ENCODE results near the gene ITGAL.
"Not testable (repeated sequence)": the region's sequence is repeated elsewhere in the genome, so short reads cannot be mapped to it uniquely, and the experiment has no call there.

Gene ITGAL

GRCh38 chr16:30457743-30458560 lies 14.6 kb upstream of the ITGAL start:
- DNase-seq (ENCODE audit: low spot score), result no peak

DNA sequence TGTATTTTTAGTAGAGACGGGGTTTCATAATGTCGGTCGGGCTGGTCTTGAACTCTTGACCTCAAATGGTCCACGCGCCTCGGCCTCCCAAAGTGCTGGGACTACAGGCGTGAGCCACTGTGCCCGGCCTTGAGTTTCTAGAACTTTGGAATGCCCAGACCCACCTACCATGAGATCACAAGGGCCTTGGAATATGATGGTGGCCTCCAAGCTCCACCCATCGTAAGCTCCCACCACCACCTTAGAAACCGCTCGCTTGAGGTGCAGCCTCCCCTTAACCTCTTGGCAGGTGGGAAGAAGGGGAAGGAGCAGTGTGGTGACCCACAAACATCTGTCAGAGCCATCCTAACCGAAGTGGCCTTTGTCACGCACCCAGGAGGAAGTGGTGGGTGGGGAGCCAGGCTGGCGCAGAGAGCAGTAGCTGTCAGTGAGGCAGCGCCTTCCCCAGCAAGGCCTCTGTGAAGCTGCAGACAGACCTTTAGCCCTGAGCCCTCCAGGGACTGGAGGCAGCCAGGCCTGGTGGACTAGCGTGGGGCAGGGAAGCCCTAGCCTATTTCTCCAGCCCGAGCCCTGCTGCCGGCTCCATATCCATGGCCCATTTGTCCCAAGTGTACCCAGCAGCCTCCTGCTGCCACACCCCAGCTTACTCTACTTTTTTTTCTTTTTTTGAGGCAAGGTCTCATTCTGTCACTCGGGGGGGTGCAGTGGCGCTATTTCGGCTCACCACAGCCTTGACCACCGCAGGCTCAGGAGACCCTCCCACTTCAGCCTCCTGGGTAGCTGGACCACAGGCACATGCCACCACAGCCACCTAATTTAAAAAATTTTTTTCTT lies 13.8 kb upstream of the ITGAL start:
- no peak for DNase-seq (ENCODE audit: low spot score)

DNA sequence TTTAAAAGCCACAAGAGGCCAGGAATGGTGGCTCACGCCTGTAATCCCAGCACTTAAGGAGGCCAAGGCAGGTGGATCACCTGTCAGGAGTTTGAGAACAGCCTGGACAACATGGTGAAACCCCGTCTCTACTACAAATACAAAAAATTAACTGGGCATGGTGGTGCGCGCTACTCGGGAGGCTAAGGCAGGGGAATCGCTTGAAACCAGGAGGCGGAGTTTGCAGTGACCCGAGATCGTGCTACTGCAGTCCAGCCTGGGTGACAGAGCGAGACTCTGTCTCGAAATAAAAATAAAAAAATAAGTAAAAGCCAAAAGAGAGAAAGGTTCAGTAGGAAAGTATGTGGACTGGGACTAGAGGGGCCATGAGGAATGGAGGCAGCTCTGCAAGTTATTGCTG lies 13.1 kb upstream of the ITGAL start:
- no peak for DNase-seq (ENCODE audit: low spot score)

- DNase-seq (ENCODE audit: low spot score), result not testable (repeated sequence)
These were observed 11.1 kb upstream of the ITGAL start for GRCh38 chr16:30461426-30461825.

- DNase-seq (ENCODE audit: low spot score), result no peak
These were observed 8.5 kb upstream of the ITGAL start for GRCh38 chr16:30464078-30464477.

DNA sequence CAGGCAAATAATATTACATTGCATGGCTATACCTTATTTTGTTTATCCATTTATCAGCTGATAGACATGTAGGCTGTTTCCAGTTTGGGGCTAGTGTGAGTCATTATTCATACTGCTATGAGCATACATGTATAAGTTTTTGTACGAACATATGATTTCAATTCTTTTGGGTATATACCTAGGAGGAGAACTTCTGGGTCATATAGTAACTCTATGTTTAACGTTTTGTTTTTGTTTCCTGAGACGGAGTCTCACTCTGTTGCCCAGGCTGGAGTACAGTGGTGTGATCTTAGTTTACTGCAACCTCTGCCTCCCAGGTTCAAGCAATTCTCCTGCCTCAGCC lies 2.4 kb upstream of the ITGAL start:
- no peak for DNase-seq (ENCODE audit: low spot score)

DNA sequence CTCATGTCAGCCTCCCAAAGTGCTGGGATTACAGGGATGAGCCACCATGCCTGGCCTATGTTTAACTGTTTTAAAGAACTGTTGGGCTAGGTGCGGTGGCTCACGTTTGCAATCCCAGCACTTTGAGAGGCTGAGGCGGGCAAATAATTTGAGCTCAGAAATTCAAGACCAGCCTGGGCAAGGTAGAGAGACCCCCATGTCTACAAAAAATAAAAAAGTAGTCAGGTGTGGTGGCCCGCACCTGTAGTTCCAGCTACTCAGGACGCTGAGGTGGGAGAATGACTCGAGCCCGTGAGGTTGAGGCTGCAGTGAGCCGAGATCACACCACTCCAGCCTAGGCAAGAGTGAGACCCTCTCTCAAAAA lies 1.9 kb upstream of the ITGAL start:
- DNase-seq (ENCODE audit: low spot score), result no peak

DNA sequence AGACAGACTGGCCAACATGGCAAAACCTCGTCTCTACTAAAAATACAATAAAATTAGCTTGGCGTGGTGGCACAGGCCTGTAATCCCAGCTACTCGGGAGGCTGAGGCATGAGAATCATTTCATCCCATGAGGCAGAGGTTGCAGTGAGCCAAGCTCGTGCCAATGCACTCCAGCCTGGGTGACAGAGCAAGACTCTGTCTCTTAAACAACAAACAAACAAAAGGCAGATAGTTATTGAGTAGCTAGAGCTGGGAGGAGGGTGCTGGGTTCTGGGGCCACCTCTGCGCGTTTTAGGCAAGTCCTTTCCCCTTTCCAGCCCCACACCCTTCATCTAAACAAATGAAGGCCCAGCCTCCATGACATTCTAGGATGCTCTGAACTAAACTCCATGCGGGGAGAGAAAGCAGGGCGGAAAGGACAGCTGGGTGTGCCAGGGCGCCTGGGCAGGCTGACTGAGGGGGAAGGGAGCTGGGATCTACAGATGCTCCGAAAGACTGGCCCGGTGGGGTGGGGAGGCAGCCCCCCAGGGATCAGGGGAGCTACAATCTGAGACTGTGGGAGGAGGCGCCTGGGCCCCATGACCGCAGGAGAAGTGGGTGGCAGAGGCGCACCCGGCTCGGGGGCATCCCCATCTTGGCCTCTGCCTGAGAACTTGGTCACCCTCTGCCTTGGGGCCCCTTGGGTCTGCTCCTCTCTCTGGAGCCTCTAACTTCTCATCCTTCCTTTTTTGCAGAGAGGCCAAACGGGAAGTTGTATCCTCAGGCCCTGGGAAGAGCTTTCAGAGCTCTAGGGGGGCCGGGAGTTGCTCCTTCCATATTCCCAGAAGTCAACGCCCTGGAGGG lies 910 bp downstream of the ITGAL start:
- no peak for DNase-seq (ENCODE audit: low spot score)

GRCh38 chr16:30474074-30474452 lies 1.5 kb downstream of the ITGAL start:
- DNase-seq (ENCODE audit: low spot score), result no peak

DNA sequence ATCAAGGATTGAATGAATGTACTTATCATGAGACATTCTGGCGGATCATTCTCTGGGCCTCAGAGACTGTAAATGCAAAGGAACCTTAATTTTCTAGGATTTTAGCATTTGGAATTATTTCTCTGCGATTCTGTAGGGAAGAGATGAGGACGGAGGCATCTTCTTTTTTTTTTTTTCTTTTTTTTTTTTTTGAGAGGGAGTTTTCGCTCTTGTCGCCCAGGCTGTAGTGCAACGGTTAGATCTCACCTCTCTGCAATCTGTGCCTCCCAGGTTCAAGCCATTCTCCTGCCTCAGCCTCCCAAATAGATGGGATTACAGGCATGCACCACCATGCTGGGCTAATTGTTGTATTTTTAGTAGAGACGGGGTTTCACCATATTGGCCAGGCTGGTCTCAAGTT lies 2.1 kb downstream of the ITGAL start:
- no peak for DNase-seq (ENCODE audit: low spot score)

DNA sequence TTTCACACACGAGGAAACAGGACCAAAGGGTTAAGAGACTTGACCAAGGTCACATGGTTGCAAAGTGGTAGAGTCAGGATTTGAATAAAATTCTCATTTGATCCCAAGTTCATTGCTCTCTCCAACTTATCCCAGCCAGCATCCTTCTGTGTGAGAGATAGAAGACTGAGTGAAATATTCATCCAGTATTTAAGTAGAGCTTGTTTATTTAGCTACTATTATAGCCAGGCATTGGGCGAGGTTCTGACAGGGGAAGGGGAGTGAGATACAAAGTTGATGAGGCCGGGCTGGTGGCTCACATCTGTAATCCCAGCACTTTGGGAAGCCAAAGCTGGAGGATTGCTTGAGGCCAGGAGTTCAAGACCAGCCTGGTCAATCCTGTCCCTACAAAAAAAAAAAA lies 4.4 kb downstream of the ITGAL start:
- DNase-seq (ENCODE audit: low spot score), result no peak

DNA sequence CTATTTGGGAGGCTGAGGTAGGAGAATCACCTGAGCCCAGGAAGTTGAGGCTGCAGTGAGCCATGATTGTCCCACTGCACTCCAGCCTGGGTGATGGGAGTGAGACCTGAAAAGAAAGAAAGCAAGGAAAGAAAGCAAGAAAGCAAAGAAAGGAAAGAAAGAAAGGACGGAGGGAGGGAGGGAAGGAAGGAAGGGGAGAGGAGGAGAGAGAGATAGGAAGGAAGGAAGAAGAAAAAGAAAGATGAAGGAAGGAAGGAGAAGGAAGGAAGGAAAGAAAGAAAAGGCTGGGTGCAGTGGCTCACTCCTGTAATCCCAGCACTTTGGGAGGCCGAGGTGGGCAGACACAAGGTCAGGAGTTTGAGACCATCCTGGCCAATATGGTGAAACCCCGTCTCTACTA lies 5.2 kb downstream of the ITGAL start:
- not testable (repeated sequence) for DNase-seq (ENCODE audit: low spot score)

- no peak for DNase-seq (ENCODE audit: low spot score)
These were observed 6.4 kb downstream of the ITGAL start for GRCh38 chr16:30478766-30479478.

DNA sequence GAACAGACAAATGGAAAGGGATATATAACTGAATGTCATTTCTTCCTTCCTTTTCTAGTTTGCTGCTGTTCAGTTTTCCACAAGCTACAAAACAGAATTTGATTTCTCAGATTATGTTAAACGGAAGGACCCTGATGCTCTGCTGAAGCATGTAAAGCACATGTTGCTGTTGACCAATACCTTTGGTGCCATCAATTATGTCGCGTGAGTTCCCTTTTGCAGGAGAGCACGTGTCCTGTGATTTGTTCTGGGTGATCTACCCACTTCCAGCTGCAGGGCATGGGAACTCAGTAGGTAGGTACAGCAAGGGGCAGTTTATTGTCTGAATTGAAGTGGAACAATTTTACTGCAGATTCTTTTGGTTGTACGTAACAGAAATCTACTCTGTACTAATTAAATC lies 8.8 kb downstream of the ITGAL start:
- DNase-seq (ENCODE audit: low spot score), result no peak

DNA sequence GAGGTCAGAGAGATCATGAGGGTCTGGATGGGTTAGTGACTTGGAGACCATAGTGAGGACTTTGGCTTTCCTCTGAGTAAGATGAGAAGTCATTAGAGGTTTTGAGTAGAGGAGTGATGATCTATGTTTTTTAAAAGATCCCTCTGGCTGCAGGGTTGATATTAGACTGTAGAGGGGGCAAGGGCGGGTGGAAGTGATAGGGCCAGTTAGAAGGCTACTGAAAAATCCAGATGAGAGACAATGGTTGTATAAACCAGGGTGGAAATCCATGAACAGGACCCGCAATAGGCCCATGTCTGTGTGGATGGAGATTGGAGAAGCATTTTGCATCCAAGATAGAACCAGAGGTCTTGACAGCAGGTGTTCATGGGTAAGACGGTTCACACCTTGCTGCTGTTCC lies 9.8 kb downstream of the ITGAL start:
- no peak for DNase-seq (ENCODE audit: low spot score)

GRCh38 chr16:30484887-30485286 lies 12.3 kb downstream of the ITGAL start:
- DNase-seq (ENCODE audit: low spot score), result no peak

GRCh38 chr16:30485818-30486436 lies 13.4 kb downstream of the ITGAL start:
- peak; percentile 30 for DNase-seq (ENCODE audit: low spot score)

DNA sequence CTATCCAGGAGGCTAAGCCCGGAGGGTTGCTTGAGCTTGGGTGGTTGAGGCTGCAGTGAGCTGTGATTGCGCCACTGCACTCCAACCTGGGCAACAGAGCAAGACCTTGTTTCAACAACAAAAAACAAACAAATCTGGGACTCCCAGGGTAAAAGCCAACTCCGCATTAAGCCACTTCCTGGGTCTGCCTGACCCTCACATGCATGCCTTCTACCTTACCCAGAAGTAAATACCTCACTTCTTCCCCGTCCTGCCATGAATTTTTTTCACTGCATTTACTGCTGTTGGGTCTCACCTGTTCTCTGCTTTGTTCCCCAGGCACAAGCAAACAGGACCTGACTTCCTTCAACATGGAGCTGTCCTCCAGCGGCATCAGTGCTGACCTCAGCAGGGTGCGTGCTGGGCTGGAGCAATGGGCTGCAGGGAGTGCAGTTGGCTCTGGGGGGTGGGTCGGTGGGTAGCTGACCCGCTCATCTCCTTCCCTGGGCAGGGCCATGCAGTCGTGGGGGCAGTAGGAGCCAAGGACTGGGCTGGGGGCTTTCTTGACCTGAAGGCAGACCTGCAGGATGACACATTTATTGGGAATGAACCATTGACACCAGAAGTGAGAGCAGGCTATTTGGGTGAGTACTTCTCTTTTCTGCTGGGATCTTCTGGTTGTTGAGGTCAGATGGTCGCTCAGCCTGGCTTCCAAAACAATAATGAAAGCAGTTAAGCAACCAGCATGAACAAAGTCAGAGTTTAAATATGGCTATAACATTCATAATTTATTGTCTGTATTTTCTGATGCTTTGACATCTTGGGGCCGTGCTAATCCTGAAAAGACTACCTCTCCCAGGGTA lies 16.4 kb downstream of the ITGAL start:
- DNase-seq (ENCODE audit: low spot score), result no peak

- DNase-seq (ENCODE audit: low spot score), result no peak
These were observed 17.7 kb downstream of the ITGAL start for GRCh38 chr16:30490210-30490609.

DNA sequence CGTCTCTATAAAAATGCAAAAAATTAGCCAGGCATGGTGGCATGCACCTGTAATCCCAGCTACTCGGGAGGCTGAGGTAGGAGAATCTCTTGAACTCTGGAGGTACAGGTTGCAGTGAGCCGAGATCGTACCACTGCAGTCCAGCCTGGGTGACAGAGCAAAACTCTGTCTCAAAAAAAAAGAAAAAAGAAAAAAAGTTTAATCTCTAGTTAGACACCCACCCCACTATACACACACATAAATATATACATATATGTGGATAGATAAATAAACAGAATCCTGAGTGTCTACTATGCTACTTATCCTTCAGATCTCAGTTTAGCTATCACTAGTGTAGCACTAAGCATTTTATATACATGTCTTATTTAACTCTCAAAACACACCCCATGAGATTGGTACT lies 18.7 kb downstream of the ITGAL start:
- no peak for DNase-seq (ENCODE audit: low spot score)

Measured in kidney capillary endothelial cell (primary cell).